Measurements from ENCODE around the gene CFTR.
"Not testable (repeated sequence)": the region's sequence is repeated elsewhere in the genome, so short reads cannot be mapped to it uniquely, and the experiment has no call there.

CFTR gene

GRCh38 chr7:117706210-117706609, 226.4 kb downstream of the CFTR start:
- H3K4me3 ChIP-seq (ENCODE audit: low read depth, low read length): no peak overlapping the region
- TF ChIP-seq CTCF (IDR thresholded peaks at IDR 0.05; ENCODE audit: low read depth, low read length): no peak
- no peak for DNase-seq (ENCODE audit: low read depth, low spot score)
- in situ Hi-C loops (cut with HindIII; ENCODE audit: low sequenced_read_pairs): no loop called here

- TF ChIP-seq CTCF (IDR thresholded peaks at IDR 0.05; ENCODE audit: low read depth, low read length): no peak
- no peak for DNase-seq (ENCODE audit: low read depth, low spot score)
- in situ Hi-C loops (cut with HindIII; ENCODE audit: low sequenced_read_pairs): no loop called here
- H3K4me3 ChIP-seq (ENCODE audit: low read depth, low read length): no peak overlapping the region
Observed at GRCh38 chr7:117707080-117707479, 227.3 kb downstream of the CFTR start.

GRCh38 chr7:117708173-117708572, 228.3 kb downstream of the CFTR start:
- in situ Hi-C loops (cut with HindIII; ENCODE audit: low sequenced_read_pairs); H3K4me3 ChIP-seq (ENCODE audit: low read depth, low read length); DNase-seq (ENCODE audit: low read depth, low spot score): not testable (repeated sequence)

- TF ChIP-seq CTCF (IDR thresholded peaks at IDR 0.05; ENCODE audit: low read depth, low read length): no peak
- no peak for DNase-seq (ENCODE audit: low read depth, low spot score)
Observed at GRCh38 chr7:117711556-117711955, 231.7 kb downstream of the CFTR start.

GRCh38 chr7:117715784-117716445, 236.1 kb downstream of the CFTR start:
- peak; percentile 61 for DNase-seq (ENCODE audit: low read depth, low spot score)
- in situ Hi-C loops (cut with HindIII; ENCODE audit: low sequenced_read_pairs): no loop called here
- H3K4me3 ChIP-seq (ENCODE audit: low read depth, low read length): no peak overlapping the region
- peak; percentile 60 for TF ChIP-seq CTCF (IDR thresholded peaks at IDR 0.05; ENCODE audit: low read depth, low read length)

More at GRCh38 chr7:117711556-117711955, 231.7 kb downstream of the CFTR start:
- H3K4me3 ChIP-seq (ENCODE audit: low read depth, low read length): no peak overlapping the region
- in situ Hi-C loops (cut with HindIII; ENCODE audit: low sequenced_read_pairs): no loop called here

- in situ Hi-C loops (cut with HindIII; ENCODE audit: low sequenced_read_pairs): no loop called here
- no peak overlapping the region for H3K4me3 ChIP-seq (ENCODE audit: low read depth, low read length)
- DNase-seq (ENCODE audit: low read depth, low spot score): no peak
- no peak for TF ChIP-seq CTCF (IDR thresholded peaks at IDR 0.05; ENCODE audit: low read depth, low read length)
Observed at GRCh38 chr7:117716707-117717299, 237.0 kb downstream of the CFTR start.

GRCh38 chr7:117717357-117717756, 237.5 kb downstream of the CFTR start:
- no peak for DNase-seq (ENCODE audit: low read depth, low spot score)
- no peak overlapping the region for H3K4me3 ChIP-seq (ENCODE audit: low read depth, low read length)
- in situ Hi-C loops (cut with HindIII; ENCODE audit: low sequenced_read_pairs): no loop called here
- TF ChIP-seq CTCF (IDR thresholded peaks at IDR 0.05; ENCODE audit: low read depth, low read length): no peak
